RWPE1 (cell line): ENCODE results near the gene HDGF.

Source experiments
- CTCF ChIA-PET: fragments of 350-600 bp; sonication (Branson Sonifier 250); formaldehyde crosslinking; extraction: SDS; loops from one replicate; lab custom pipeline; 2021; lab: Yijun Ruan, JAX
- POLR2A ChIA-PET: fragments of 400-600 bp; formaldehyde crosslinking; extraction: SDS; loops from one replicate; lab custom pipeline; 2020; ENCODE audit warnings: antibody characterized with exemption; ENCODE audit not compliant: low non-redundant PET; lab: Yijun Ruan, JAX
- DNase-seq: peaks from one replicate; pipeline ENCODE4 v3.0.0; 2012; ENCODE audit warnings: low spot score
- H3K27ac ChIP-seq: fragments of 450-650 bp; 2 replicates; pipeline ENCODE4 v1.5.1; 2017
- CTCF ChIP-seq: fragments of 450-650 bp; conservative IDR thresholded peaks from 2 replicates; pipeline ENCODE4 v1.5.1; 2017; ENCODE audit warnings: low read depth, mild to moderate bottlenecking

HDGF gene

GRCh38 chr1:156705918-156706656, 45.4 kb downstream of the HDGF start:
- peak; percentile 87 for TF ChIP-seq CTCF
- no peak for DNase-seq
- H3K27ac ChIP-seq = peak overlapping the region; percentile 95
- ChIA-PET POLR2A (interaction anchor here (1.5 kb wide), 1 partner anchor 14 kb away, joined by 5 read pairs; no protein-coding TSS in a partner anchor), CTCF (interaction anchor here (0.6 to 17.0 kb wide), 13 partner anchors 9 to 1203 kb away, joined by 3 to 225 read pairs (median 3); partner anchors contain the start of genes ISG20L2 and METTL25B)

DNA sequence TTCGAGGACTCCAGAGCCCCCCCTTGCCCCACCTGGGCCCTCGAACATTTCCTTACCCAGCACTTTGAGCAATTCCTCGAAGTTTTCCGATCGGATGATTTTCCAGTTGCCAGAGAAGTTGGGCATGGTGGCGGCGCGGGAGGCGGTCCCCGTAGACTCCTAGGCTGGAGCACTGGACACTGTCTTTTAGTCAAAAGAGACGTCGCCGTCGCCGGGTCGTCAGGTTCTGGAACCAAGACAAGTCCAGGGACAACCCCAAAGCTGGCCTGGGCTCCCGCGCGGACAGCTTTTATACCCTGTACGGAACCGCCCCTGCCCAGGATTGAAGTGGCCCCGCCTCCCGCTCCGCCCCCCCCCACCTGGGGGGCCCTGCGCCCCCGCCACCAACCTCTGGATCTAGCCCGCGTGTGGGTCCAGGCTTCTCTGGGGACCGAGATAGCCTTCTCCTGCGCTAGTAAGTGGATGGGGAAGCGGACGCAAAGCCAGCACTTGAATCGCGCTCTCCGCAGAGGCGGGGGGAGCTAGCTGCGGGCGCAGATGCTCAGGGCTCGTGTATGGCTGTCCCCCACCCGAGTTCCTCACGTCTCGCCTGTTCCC, 46.1 kb downstream of the HDGF start, which contains the start of gene CRABP2:
Gene CRABP2, minus strand, starts transcription at position 263 of the 597 bp plus-strand sequence. Its CDS starts 137 bp downstream, at position 126.
- H3K27ac ChIP-seq = peak within 1 kb of the TSS; percentile 95
- CTCF ChIA-PET = interaction anchor here (0.6 to 17.0 kb wide), 13 partner anchors 10 to 1203 kb away, joined by 3 to 225 read pairs (median 3); partner anchors contain the start of genes ISG20L2 and METTL25B
- DNase-seq = no peak
- POLR2A ChIA-PET = interaction anchor here (1.5 kb wide), 1 partner anchor 14 kb away, joined by 5 read pairs; no protein-coding TSS in a partner anchor
- no peak for TF ChIP-seq CTCF

- DNase-seq = peak; percentile 79
- CTCF ChIA-PET = interaction anchor here (1.1 to 17.0 kb wide), 5 partner anchors 10 to 22 kb away, joined by 3 to 225 read pairs (median 6); partner anchors contain the start of genes ISG20L2 and METTL25B
- peak overlapping the region; percentile 95 for H3K27ac ChIP-seq
- no peak for TF ChIP-seq CTCF
- POLR2A ChIA-PET = interaction anchor here (1.5 kb wide), 1 partner anchor 13 kb away, joined by 5 read pairs; no protein-coding TSS in a partner anchor
Measured at GRCh38 chr1:156704930-156705320, 46.5 kb downstream of the HDGF start.

- DNase-seq = no peak
- ChIA-PET CTCF (interaction anchor here (1.1 to 17.0 kb wide), 2 partner anchors 14 kb away, joined by 5 to 225 read pairs; no protein-coding TSS in a partner anchor), POLR2A (interaction anchor here (1.5 kb wide), 1 partner anchor 12 kb away, joined by 5 read pairs; no protein-coding TSS in a partner anchor)
- peak overlapping the region; percentile 95 for H3K27ac ChIP-seq
- TF ChIP-seq CTCF = no peak
Measured at GRCh38 chr1:156704166-156704711, 47.2 kb downstream of the HDGF start.

DNA sequence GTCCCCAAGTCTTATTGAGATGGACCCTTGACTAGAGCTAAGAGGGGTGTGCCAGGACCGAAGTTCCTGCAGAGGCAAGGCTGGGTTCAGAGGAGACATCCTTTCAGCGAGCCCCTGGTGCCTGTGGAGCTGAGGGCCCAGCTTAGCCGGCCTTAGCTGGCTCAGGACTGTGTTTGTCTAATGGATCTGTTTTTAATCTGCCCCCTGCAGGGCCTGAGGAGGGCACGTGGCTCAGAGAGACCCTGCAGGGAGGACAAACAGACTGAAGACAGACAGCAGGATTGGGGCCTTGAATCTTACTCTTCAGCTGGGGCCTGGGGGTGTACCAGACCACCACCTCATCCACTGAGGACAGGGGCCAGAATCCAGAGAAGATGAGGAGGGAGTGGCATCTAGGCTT, 47.7 kb downstream of the HDGF start:
- peak overlapping the region; percentile 95 for H3K27ac ChIP-seq
- ChIA-PET POLR2A (no interaction called here), CTCF (interaction anchor here (17.0 kb wide), 1 partner anchor 13 kb away, joined by 225 read pairs; no protein-coding TSS in a partner anchor)
- no peak for DNase-seq
- no peak for TF ChIP-seq CTCF

GRCh38 chr1:156703336-156703735, 48.1 kb downstream of the HDGF start:
- CTCF ChIA-PET = interaction anchor here (17.0 kb wide), 1 partner anchor 13 kb away, joined by 225 read pairs; no protein-coding TSS in a partner anchor
- TF ChIP-seq CTCF = no peak
- no peak for DNase-seq
- POLR2A ChIA-PET = no interaction called here
- H3K27ac ChIP-seq = peak overlapping the region; percentile 95
